ENCODE data around the gene CDH4.

Gene CDH4

GRCh38 chr20:61621035-61621730 lies 369.1 kb downstream of the CDH4 start:
- no peak for DNase-seq

- DNase-seq, result no peak
These were observed 369.8 kb downstream of the CDH4 start for GRCh38 chr20:61621852-61622251.

- DNase-seq, result no peak
These were observed 371.4 kb downstream of the CDH4 start for GRCh38 chr20:61623451-61623850.

GRCh38 chr20:61625246-61625645 lies 373.2 kb downstream of the CDH4 start:
- DNase-seq, result no peak

- DNase-seq, result no peak
These were observed 374.4 kb downstream of the CDH4 start for GRCh38 chr20:61626412-61626811.

GRCh38 chr20:61627791-61628415 lies 375.8 kb downstream of the CDH4 start:
- no peak for DNase-seq

- DNase-seq, result no peak
These were observed 376.4 kb downstream of the CDH4 start for GRCh38 chr20:61628480-61628879.

- DNase-seq, result no peak
These were observed 377.0 kb downstream of the CDH4 start for GRCh38 chr20:61628901-61629601.

- DNase-seq, result no peak
These were observed 377.7 kb downstream of the CDH4 start for GRCh38 chr20:61629602-61630390.

- no peak for DNase-seq
These were observed 378.3 kb downstream of the CDH4 start for GRCh38 chr20:61630391-61630650.

- DNase-seq, result no peak
These were observed 378.8 kb downstream of the CDH4 start for GRCh38 chr20:61630816-61631215.

- DNase-seq, result no peak
These were observed 379.7 kb downstream of the CDH4 start for GRCh38 chr20:61631751-61632150.

- no peak for DNase-seq
These were observed 380.9 kb downstream of the CDH4 start for GRCh38 chr20:61633004-61633403.

GRCh38 chr20:61634376-61635145 lies 382.5 kb downstream of the CDH4 start:
- DNase-seq, result no peak

- no peak for DNase-seq
These were observed 383.8 kb downstream of the CDH4 start for GRCh38 chr20:61635721-61636455.

GRCh38 chr20:61636531-61637116 lies 384.6 kb downstream of the CDH4 start:
- no peak for DNase-seq

- no peak for DNase-seq
These were observed 386.9 kb downstream of the CDH4 start for GRCh38 chr20:61638802-61639585.

- no peak for DNase-seq
These were observed 388.2 kb downstream of the CDH4 start for GRCh38 chr20:61640131-61640870.

- DNase-seq, result no peak
These were observed 388.8 kb downstream of the CDH4 start for GRCh38 chr20:61640871-61641245.

Measured in NCI-H510A treated with DMSO at 0.1 percent for 48 hours (cell line).